GM21423 (cell line): ENCODE measurements around the gene HOMER2.

ENCODE experiments used
- ATAC-seq: cut with Tn5 transposase; IDR thresholded peaks from one replicate; pipeline ENCODE4 v1.9.1; 2021; ENCODE audit warnings: mild to moderate bottlenecking, moderate library complexity; ENCODE audit not compliant: unreplicated experiment

Gene HOMER2

DNA sequence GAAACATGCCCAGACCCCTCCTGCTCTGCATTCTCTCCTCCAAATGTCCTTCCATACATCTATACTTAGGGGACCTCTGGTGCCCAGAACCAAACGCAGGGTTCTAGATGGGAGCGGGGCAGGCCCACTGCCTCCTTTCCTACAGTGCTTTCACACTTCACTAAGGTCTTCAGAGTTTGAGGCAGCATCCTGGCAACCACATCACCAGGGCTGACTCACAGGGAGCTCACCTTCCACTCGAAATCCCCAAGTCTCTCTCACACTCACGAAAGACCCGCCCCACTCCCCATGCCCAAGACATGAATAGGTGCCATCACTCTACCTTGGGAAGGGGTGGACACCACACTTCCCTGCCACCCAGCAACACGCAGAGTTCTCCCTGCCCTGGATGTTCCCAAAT is 18.9 kb downstream of the HOMER2 start:
- ATAC-seq, result no peak

GRCh38 chr15:82931221-82931620 is 21.3 kb downstream of the HOMER2 start:
- ATAC-seq, result no peak

- ATAC-seq, result no peak
Measured at GRCh38 chr15:82930461-82930860, 22.1 kb downstream of the HOMER2 start.

GRCh38 chr15:82928711-82929110 is 23.8 kb downstream of the HOMER2 start:
- ATAC-seq, result no peak

DNA sequence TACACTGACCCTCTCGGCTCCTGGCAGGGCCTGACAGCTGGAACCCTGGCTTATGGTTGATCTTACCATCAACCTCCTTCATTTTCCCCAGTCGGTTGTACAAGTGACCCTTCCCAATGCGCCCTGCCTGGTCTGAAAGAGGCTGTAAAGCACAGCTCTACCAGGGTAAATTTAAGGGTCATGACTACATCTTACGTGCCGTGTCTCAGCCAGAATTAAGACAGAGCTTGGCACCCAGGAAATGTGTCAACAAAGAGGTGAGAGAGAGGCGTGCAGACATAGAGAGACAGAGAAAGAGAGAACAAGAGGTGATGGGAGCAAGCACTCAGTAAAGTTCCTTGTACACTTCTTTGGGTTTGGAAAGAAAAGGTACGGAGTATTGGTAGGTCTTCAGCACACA is 28.8 kb downstream of the HOMER2 start:
- no peak for ATAC-seq

GRCh38 chr15:82922737-82923136 is 29.8 kb downstream of the HOMER2 start:
- no peak for ATAC-seq

DNA sequence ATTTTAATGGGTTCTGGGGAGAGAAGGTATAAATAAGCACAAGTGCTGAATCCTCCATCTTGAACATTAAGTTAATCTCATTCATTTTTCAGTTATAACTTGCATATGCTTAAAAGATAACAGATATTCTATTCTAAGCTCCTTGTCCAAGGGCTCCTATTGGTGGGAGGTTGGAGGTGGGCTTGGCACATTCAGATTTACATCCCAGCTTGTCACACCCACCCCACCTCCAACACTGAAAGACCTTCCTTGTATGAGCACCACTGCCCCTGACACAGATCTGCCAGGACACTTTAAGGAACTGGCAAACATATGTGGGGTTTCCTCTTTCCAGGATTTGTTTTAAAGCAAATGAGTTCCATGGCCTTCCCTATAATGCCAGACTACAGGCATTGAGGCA is 30.6 kb downstream of the HOMER2 start:
- ATAC-seq, result no peak

DNA sequence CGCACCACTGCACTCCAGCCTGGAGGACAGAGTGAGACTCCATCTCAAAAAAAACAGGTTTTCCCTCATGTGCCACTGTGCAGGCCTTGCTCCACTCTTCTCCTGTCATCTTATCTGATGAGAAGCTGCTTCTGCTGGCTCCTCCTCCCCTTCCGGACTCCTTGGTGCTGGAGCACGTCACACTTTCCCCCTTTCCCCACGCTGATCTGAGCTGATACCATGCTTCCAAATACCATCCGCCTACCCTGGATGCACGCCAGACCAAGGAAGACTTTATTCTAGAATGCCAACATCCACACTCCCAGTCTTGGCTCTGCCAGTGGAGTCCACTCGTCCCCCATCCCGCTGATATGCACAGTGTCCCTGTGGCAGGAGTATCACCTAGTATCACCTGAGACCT is 31.3 kb downstream of the HOMER2 start:
- no peak for ATAC-seq

DNA sequence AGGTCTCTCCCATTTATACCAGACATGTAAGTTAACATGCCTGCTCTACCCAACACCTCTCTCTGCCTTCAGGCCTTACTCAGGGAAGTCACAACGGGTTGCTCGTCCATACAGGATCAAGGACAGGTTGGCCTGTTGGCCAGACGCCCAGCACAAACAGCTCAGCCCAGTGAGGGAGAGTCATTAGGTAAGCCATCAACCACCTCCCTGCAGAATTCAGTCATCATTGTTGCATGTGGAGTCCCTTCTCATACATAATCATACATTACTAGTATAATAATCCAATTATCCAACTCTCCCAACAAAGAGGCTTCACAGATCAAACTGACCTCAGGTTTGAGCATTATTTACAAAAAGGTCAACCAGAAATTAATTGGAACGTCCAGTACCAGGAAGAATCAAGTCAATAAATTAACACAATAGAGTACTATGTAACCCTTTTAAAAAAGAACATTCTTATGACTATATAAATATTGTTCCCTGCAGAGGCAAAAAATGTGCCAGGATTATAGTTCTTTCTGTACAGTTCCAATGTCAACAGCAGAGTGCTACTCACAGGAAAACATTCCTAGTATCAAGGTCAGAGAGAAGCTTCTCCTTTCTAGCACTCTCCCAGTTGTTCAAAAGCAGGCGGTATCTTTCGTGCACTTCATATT is 33.2 kb downstream of the HOMER2 start:
- ATAC-seq, result no peak

- no peak for ATAC-seq
Measured at GRCh38 chr15:82918607-82919230, 33.8 kb downstream of the HOMER2 start.

GRCh38 chr15:82918162-82918561 is 34.4 kb downstream of the HOMER2 start:
- ATAC-seq, result no peak

DNA sequence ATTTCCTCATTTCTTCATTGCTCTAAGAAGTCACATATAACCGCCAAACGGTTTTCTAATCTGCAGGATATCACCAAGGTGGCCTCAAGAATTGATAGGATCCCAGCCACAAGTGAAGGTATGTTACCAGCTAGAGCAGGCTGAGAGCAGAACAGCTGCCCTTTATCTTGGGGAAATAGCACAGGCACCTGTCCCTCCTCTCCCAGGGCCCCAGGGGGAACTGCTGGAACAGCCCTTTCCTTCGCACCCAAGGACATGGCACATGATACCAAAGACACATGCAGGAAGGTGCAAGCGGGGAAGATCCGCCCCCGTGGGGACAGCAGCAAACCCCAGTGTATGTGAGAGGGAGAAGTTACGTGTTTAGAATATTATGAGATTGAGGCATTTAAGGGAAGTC is 35.3 kb downstream of the HOMER2 start:
- ATAC-seq, result no peak

DNA sequence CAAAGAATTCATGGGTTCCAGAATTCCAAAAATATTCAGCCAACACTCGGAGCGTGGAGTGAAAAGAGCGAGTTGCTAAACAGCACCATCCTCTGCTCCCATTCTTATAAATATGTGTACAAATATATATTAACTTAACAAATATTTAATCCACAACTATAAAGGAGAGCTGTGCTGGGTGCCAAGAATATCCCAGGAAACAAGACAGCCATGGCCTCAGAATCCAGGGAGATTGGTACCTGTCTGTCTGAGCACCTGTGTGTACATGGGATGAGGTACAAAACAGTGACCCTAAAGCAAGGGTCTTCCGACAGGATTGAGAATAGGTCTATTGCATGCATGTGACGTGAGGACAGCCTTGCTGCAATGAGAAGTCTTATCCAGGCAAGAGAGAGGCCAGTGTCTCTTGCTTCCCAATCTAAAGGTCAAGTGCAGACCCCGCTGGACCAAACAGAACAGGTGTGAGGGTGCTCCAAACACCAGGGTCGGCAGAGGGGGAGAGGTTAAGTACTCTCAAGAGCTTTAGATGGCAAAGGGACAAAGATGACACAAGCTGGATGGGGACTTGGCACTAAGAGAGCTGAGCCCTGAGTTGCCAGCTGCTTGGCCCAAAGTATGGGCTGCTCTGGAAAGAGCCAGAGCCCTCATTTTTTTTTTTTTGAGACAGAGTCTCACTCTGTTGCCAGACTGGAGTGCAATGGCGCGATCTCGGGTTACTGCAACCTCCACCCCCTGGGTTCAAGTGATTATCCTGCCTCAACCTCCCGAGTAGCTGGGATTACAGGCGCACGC is 36.2 kb downstream of the HOMER2 start:
- ATAC-seq, result no peak

DNA sequence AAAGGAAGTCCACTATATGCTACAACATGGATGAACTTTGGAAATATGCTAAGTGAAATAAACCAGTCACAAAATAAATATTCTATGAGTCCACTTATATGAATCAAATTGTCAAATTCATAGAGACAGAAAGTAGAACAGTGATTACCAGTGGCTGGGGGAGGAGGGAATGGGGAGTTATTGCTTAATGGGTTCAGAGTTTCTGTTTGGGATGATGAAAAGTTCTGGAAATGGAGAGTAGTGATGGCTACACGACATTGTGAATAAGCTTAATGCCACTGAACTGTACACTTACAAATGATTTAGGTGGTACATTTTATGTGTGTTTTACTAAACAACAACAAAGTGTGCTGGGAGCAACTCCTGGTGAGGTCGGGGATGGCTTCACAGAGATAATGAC is 38.1 kb downstream of the HOMER2 start:
- ATAC-seq, result no peak

- no peak for ATAC-seq
Measured at GRCh38 chr15:82911458-82911857, 41.1 kb downstream of the HOMER2 start.

GRCh38 chr15:82910721-82911120 is 41.8 kb downstream of the HOMER2 start:
- no peak for ATAC-seq

DNA sequence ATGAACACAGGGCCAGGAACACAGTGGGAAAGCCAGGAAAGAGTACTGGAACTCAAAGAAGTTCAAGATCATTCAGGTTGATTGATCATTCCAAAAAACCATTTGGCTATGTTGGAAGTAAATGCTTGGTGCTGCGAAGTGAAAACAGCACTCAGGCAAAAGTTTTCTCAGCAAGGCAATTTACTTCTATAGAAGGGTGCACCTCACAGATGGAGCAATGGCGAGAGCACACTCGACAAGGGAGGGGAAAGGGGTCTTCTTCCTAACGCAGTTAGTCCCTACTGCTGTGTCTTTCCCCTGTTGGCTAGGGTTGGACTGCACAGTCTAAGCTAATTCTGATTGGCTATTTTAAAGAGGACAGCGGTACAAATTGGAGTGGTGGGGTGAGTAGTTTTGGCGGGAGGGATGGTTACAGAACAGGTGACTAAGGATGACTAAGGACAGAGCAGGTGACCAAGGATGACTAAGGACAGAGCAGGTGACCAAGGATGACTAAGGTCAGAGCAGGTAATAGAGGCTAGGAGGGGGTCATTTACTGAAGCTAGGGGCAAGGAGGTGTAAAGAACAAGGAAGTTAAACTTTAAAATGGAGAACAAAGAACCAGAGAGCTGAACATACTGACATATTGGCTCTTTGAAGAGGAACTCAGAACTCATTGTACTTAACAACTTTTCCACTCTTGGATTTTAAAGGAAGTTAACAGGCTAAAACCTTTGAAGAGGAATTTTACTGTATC is 43.3 kb downstream of the HOMER2 start:
- ATAC-seq, result no peak

DNA sequence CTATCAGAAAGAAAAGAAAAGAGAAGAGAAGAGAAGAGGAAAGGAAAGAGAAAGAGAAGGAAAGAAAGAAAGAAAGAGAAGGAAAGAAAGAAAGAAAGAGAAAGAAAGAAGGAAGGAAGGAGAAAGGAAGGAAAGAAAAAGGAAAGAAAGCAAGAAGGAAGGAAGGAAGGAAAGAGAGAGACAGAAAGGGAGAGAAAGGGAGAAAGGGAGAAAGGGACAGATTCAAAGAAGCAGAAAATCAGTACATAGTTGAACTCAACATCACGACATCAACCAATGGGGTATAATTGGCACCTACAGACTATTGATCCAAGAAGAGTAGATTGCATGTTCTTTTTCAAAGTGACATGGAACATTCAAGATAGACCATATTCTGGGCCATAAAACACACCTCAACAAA is 45.2 kb downstream of the HOMER2 start:
- ATAC-seq, result no peak

DNA sequence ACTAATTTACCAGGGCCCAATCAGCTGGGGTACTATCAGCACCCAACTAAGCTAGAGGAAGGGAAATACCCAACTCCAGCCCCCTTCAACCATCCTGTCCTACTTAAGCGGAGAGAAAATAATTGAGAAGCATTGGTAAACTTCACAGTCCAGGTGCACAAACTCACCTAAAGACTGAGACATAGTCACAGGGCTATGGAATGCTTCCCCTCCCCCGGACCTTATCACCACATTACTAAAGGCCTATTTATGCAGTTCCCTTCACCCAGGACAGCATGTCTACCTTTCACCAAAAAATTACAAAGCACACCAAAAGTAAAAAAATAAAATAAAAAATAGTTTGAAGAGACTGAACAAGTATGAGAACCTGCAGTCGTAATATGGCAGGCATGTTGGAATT is 47.9 kb downstream of the HOMER2 start:
- ATAC-seq, result no peak

GRCh38 chr15:82903511-82903910 is 49.0 kb downstream of the HOMER2 start:
- no peak for ATAC-seq

DNA sequence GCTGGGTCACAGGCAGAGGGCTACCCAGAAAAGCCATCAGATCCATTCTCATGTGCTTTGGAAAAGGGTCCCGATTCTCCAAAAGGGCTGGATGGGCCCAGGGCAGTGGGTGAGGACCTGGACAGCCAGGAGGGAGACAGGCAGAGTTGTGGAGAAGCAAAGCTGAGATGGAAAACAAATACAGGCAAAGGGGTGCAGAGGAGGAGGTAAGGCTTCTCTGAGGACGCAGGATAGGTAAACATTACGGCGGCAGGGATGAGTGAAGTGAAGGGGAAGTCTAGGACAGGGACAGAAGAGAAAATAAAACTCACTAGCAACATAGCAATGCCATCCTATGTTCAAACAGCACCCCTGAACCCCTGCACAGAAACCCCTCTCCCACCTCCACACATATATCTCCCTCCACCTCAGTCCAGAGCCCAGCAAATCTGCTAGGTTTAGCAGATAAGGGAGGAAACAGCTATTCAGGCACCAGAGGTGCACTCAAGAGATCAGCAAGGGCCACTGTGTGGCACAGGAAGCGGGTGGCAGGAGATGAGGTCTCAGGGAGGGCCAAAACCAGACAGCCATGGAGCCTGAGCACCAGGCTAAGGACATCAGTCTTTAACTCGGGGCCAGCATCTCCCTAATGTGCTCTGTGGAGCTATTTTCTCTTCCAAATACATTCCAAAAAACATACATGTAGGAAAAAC is 51.3 kb downstream of the HOMER2 start:
- no peak for ATAC-seq
